Stimulated activated CD4-positive, alpha-beta T cell treated with anti-CD3 and anti-CD28 coated beads, Interleukin-15, amount 100 ng/mL, for 48 hours (primary cell): ENCODE data around the gene SLC6A1.

Source experiments
- DNase-seq, 2 donors: peaks; one replicate each; pipeline ENCODE4 v3.0.0-alpha.2; 2020; ENCODE audit warnings: low read depth in 2 of 2

SLC6A1 gene

GRCh38 chr3:10970306-10970960 is 22.1 kb upstream of the SLC6A1 start:
- no peak for DNase-seq

GRCh38 chr3:10972072-10972782 is 20.3 kb upstream of the SLC6A1 start:
- DNase-seq = no peak

- no peak for DNase-seq
Observed at GRCh38 chr3:10973046-10973595, 19.4 kb upstream of the SLC6A1 start.

GRCh38 chr3:10974131-10974530 is 18.4 kb upstream of the SLC6A1 start:
- no peak for DNase-seq

GRCh38 chr3:10974746-10975375 is 17.7 kb upstream of the SLC6A1 start:
- DNase-seq = no peak

- no peak for DNase-seq
Observed at GRCh38 chr3:10975695-10976234, 16.8 kb upstream of the SLC6A1 start.

GRCh38 chr3:10976770-10977169 is 15.8 kb upstream of the SLC6A1 start:
- DNase-seq = no peak

- no peak for DNase-seq
Observed at GRCh38 chr3:10977892-10978510, 14.5 kb upstream of the SLC6A1 start.

- no peak for DNase-seq
Observed at GRCh38 chr3:10978956-10979355, 13.6 kb upstream of the SLC6A1 start.

- no peak for DNase-seq
Observed at GRCh38 chr3:10980312-10980711, 12.2 kb upstream of the SLC6A1 start.

GRCh38 chr3:10981031-10981430 is 11.5 kb upstream of the SLC6A1 start:
- DNase-seq = no peak

- DNase-seq = no peak
Observed at GRCh38 chr3:10981961-10982360, 10.6 kb upstream of the SLC6A1 start.

GRCh38 chr3:10982782-10983181 is 9.8 kb upstream of the SLC6A1 start:
- no peak for DNase-seq

GRCh38 chr3:10983219-10983916 is 9.2 kb upstream of the SLC6A1 start:
- no peak for DNase-seq

- no peak for DNase-seq
Observed at GRCh38 chr3:10984371-10984896, 8.1 kb upstream of the SLC6A1 start.

- DNase-seq = no peak
Observed at GRCh38 chr3:10985181-10985580, 7.4 kb upstream of the SLC6A1 start.

GRCh38 chr3:10986592-10986991 is 6.0 kb upstream of the SLC6A1 start:
- no peak for DNase-seq

- no peak for DNase-seq
Observed at GRCh38 chr3:10988001-10988665, 4.4 kb upstream of the SLC6A1 start.

GRCh38 chr3:10988991-10989484 is 3.5 kb upstream of the SLC6A1 start:
- DNase-seq = no peak

- DNase-seq = no peak
Observed at GRCh38 chr3:10992943-10993728, 588 bp downstream of the SLC6A1 start.
